HG03196 (cell line): ENCODE results near the gene ANKRD44.

Experiments
- ATAC-seq: cut with Tn5 transposase; IDR thresholded peaks from one replicate; pipeline ENCODE4 v1.9.1; 2021; ENCODE audit not compliant: unreplicated experiment

ANKRD44 gene

GRCh38 chr2:196995757-196996314 lies 314.7 kb downstream of the ANKRD44 start:
- ATAC-seq: no peak

GRCh38 chr2:196994764-196995163 lies 315.8 kb downstream of the ANKRD44 start:
- ATAC-seq: no peak

- no peak for ATAC-seq
Observed at GRCh38 chr2:196993617-196994016, 317.0 kb downstream of the ANKRD44 start.

- no peak for ATAC-seq
Observed at GRCh38 chr2:196992466-196992865, 318.1 kb downstream of the ANKRD44 start.

GRCh38 chr2:196990788-196991461 lies 319.7 kb downstream of the ANKRD44 start:
- ATAC-seq: no peak

- ATAC-seq: no peak
Observed at GRCh38 chr2:196990092-196990491, 320.5 kb downstream of the ANKRD44 start.

GRCh38 chr2:196989496-196989895 lies 321.1 kb downstream of the ANKRD44 start:
- ATAC-seq: no peak

GRCh38 chr2:196988639-196989038 lies 321.9 kb downstream of the ANKRD44 start:
- no peak for ATAC-seq

- ATAC-seq: no peak
Observed at GRCh38 chr2:196987649-196988364, 322.8 kb downstream of the ANKRD44 start.

GRCh38 chr2:196987298-196987648 lies 323.3 kb downstream of the ANKRD44 start:
- no peak for ATAC-seq

- ATAC-seq: no peak
Observed at GRCh38 chr2:196985511-196986183, 324.9 kb downstream of the ANKRD44 start.

- no peak for ATAC-seq
Observed at GRCh38 chr2:196984903-196985302, 325.7 kb downstream of the ANKRD44 start.

GRCh38 chr2:196983934-196984333 lies 326.6 kb downstream of the ANKRD44 start:
- no peak for ATAC-seq

- ATAC-seq: no peak
Observed at GRCh38 chr2:196980473-196980872, 330.1 kb downstream of the ANKRD44 start.

- no peak for ATAC-seq
Observed at GRCh38 chr2:196980001-196980400, 330.6 kb downstream of the ANKRD44 start.

- no peak for ATAC-seq
Observed at GRCh38 chr2:196977507-196977906, 333.1 kb downstream of the ANKRD44 start.

- ATAC-seq: no peak
Observed at GRCh38 chr2:196974970-196975369, 335.6 kb downstream of the ANKRD44 start.

GRCh38 chr2:196971574-196972279 lies 338.9 kb downstream of the ANKRD44 start:
- no peak for ATAC-seq

- ATAC-seq: no peak
Observed at GRCh38 chr2:196970099-196970498, 340.5 kb downstream of the ANKRD44 start.

GRCh38 chr2:196968516-196968915 lies 342.1 kb downstream of the ANKRD44 start:
- ATAC-seq: no peak

GRCh38 chr2:196967775-196968174 lies 342.8 kb downstream of the ANKRD44 start:
- ATAC-seq: no peak
